Esophagus squamous epithelium (tissue), 4 donors: ENCODE data around the gene GPC4.

Source experiments
- CTCF ChIP-seq, 6 experiments: fragments of 450-650 bp in 4 of 6; fragments of 200-600 bp in 2 of 6; sonication (generic) in 2 of 6; IDR thresholded peaks; one replicate each; pipeline ENCODE4 v1.5.1; 2016 to 2019; ENCODE audit warnings: antibody characterized with exemption in 6 of 6, mild to moderate bottlenecking in 4 of 6, moderate library complexity in 4 of 6
- POLR2A ChIP-seq, 4 donors: fragments of 450-650 bp; IDR thresholded peaks; one replicate each; pipeline ENCODE4 v1.6.1; 2017; ENCODE audit warnings: antibody characterized with exemption in 4 of 4, mild to moderate bottlenecking in 4 of 4, moderate library complexity in 3 of 4

DNA sequence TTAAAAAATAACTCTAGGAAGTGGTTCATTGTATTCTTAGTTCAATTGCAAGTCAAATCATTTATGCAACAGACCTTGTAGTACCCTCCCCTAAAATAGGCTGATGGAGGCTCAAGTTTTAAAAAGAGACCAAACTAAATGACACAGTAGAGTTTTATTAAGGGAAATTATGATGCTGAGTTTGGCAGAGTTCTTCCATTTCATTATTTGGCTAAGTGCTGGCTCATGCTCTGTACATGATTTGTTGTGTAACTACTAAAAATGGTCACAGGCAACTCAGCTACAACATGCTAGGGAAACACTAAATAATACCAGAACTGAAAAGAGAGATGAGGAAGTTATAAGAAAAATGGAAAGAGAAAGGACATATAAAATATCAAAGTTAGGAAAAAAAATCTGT, 101.0 kb downstream of the GPC4 start:
- no peak for TF ChIP-seq CTCF (IDR thresholded peaks at IDR 0.05)
- no peak for TF ChIP-seq POLR2A (IDR thresholded peaks at IDR 0.05)
